Panc1 (cell line): ENCODE results near the gene STIP1. TPM values are rescaled to one million over a fixed set of nuclear protein-coding genes. Genes with fewer than 3 reads are reported as not detected.
A peak's percentile ranks its signal among the peaks of the same experiment; 100 is the strongest.

Experiments
- ATAC-seq: fragments of 200-7000 bp; cut with Tn5 transposase; 2 replicates; pipeline ENCODE4 v1.9.1; 2020; ENCODE audit warnings: mild to moderate bottlenecking, moderate library complexity
- BruUV-seq: library from RNA; stranded (reverse); fragments of 400-500 nt; replicated peaks from 2 replicates; lab custom pipeline; 2021; lab: Mats Ljungman, UMichigan
- CTCF ChIA-PET: fragments of 300-600 bp; sonication (Branson Sonifier 250); formaldehyde crosslinking; loops from one replicate; lab custom pipeline; 2022; ENCODE audit warnings: antibody characterized with exemption; lab: Charles Lee
- POLR2A ChIA-PET: fragments of 300-600 bp; sonication (Branson Sonifier 250); formaldehyde crosslinking; loops from one replicate; lab custom pipeline; 2022; ENCODE audit warnings: antibody characterized with exemption; lab: Charles Lee
- DNase-seq: peaks from one replicate; pipeline ENCODE4 v3.0.0-alpha.2; 2010; ENCODE audit warnings: low read depth, low spot score
- H3K27ac ChIP-seq: 2 replicates; pipeline ENCODE4 v1.5.1; 2011; ENCODE audit warnings: mild to moderate bottlenecking, low read length, inconsistent platforms
- H3K27me3 ChIP-seq: fragments of 200-500 bp; sonication (Bioruptor generic); 2 replicates; pipeline ENCODE4 v1.6.0; 2014; ENCODE audit warnings: low read length, inconsistent platforms; ENCODE audit not compliant: control insufficient read depth, insufficient read depth
- H3K36me3 ChIP-seq: fragments of 200-500 bp; sonication (Bioruptor generic); 2 replicates; pipeline ENCODE4 v1.5.1; 2014; ENCODE audit warnings: inconsistent platforms, mild to moderate bottlenecking, low read length, moderate library complexity; ENCODE audit not compliant: control insufficient read depth, insufficient read depth
- H3K4me1 ChIP-seq: 2 replicates; pipeline ENCODE4 v1.5.1; 2011; ENCODE audit warnings: inconsistent platforms, mild to moderate bottlenecking, low read length, moderate library complexity; ENCODE audit not compliant: control insufficient read depth, insufficient read depth
- H3K4me3 ChIP-seq, 2 experiments: 2 replicates each; pipeline ENCODE4 v1.5.1; 2011 to 2012; ENCODE audit warnings: low read depth in 2 of 2, low read length in 2 of 2, mild to moderate bottlenecking in 2 of 2, inconsistent platforms in 1 of 2, moderate library complexity in 1 of 2
- H3K9me3 ChIP-seq: fragments of 200-500 bp; sonication (Bioruptor generic); 2 replicates; pipeline ENCODE4 v1.5.1; 2014; ENCODE audit warnings: low read depth, mild to moderate bottlenecking, inconsistent platforms, low read length, moderate library complexity; ENCODE audit not compliant: control insufficient read depth, insufficient read depth
- CTCF ChIP-seq: fragments of 450-650 bp; IDR thresholded peaks from 2 replicates; pipeline ENCODE4 v1.5.1; 2017; ENCODE audit warnings: mild to moderate bottlenecking
- POLR2AphosphoS5 ChIP-seq: IDR thresholded peaks from 2 replicates; pipeline ENCODE4 v1.6.1; 2012; ENCODE audit warnings: mild to moderate bottlenecking, low read depth, low read length, moderate library complexity
- REST ChIP-seq, 2 experiments: IDR thresholded peaks; 2 replicates each; pipeline ENCODE4 v1.6.1; 2011 to 2012; ENCODE audit warnings: low read depth in 2 of 2, control low read depth in 1 of 2, low read length in 1 of 2, mild to moderate bottlenecking in 1 of 2, moderate library complexity in 1 of 2; ENCODE audit not compliant: insufficient read depth in 1 of 2
- SIN3A ChIP-seq: IDR thresholded peaks from 2 replicates; pipeline ENCODE4 v1.6.1; 2012; ENCODE audit warnings: low read depth, mild to moderate bottlenecking, low read length, moderate library complexity, borderline replicate concordance; ENCODE audit not compliant: insufficient read depth
- TCF7L2 ChIP-seq: IDR thresholded peaks from 2 replicates; pipeline ENCODE4 v1.6.1; 2011; ENCODE audit warnings: mild to moderate bottlenecking, low read depth, low read length, inconsistent platforms
- in situ Hi-C: cut with HindIII; loops from 2 replicates; pipeline ENCODE4 v1.10.0; 2016; ENCODE audit warnings: low sequenced_read_pairs, low pct_unique_long_range_greater_than_20kb
- intact Hi-C: fragments of 100-400 bp; cut with micrococcal nuclease; formaldehyde crosslinking; loops from one replicate; pipeline ENCODE4 v1.10.0; 2022; ENCODE audit not compliant: unreplicated experiment
- total RNA-seq: library from RNA; stranded (reverse); gene quantifications from one replicate; pipeline ENCODE4 v1.2.1, GENCODE V29; 2021; ENCODE audit not compliant: unreplicated experiment

STIP1 gene
- total RNA-seq, 1 experiment from 2014 or later: 344 TPM

- no peak for DNase-seq
- no peaks in the 10 kb centered on the region; the same call in 1 of the 2 replicates for H3K36me3 ChIP-seq
- intact Hi-C loops: no loop called here
- H3K27me3 ChIP-seq: no peaks in the 10 kb centered on the region
- H3K9me3 ChIP-seq: no peaks in the 10 kb centered on the region
- BruUV-seq: no TSS peak
- TF ChIP-seq REST (IDR thresholded peaks at IDR 0.05; ENCODE audit: insufficient read depth in 1 of 2, low read depth in 2 of 2, low read length in 1 of 2) (no peak), TCF7L2 (no peak), SIN3A (no peak), CTCF (no peak), POLR2AphosphoS5 (no peak)
- ChIA-PET CTCF (no interaction called here), POLR2A (interaction anchor here (0.7 kb wide), 1 partner anchor 11 kb away, joined by 5 read pairs; no protein-coding TSS in a partner anchor)
- ATAC-seq: no peak
- H3K4me1 ChIP-seq: peaks cover 49% of the 10 kb centered on the region
- in situ Hi-C loops: no loop called here
- H3K4me3 ChIP-seq: no peak overlapping the region
- H3K27ac ChIP-seq: peak overlapping the region; percentile 35; the same call in 1 of the 2 replicates
Observed at GRCh38 chr11:64231546-64231945, 45.6 kb downstream of the STIP1 start.

- ATAC-seq: no peak
- in situ Hi-C loops (no loop called here), intact Hi-C loops (no loop called here)
- CTCF ChIA-PET: interaction anchor here (0.5 kb wide), 1 partner anchor 41 kb away, joined by 6 read pairs; no protein-coding TSS in a partner anchor
- no peak overlapping the region for H3K4me3 ChIP-seq
- no TSS peak for BruUV-seq
- H3K27ac ChIP-seq: peak overlapping the region; percentile 48; the same call in 1 of the 2 replicates
- no peaks in the 10 kb centered on the region for H3K9me3 ChIP-seq
- TF ChIP-seq TCF7L2 (no peak), SIN3A (no peak), CTCF (no peak), POLR2AphosphoS5 (no peak)
- H3K27me3 ChIP-seq: no peaks in the 10 kb centered on the region
- peaks cover 46% of the 10 kb centered on the region for H3K4me1 ChIP-seq
- H3K36me3 ChIP-seq: no peaks in the 10 kb centered on the region; the same call in 1 of the 2 replicates
- no peak for DNase-seq
- POLR2A ChIA-PET: no interaction called here
Observed at GRCh38 chr11:64232182-64232966, 46.4 kb downstream of the STIP1 start.
